GM19467 (cell line): ENCODE data around the gene SCAF4.
"Not testable (repeated sequence)": the region's sequence is repeated elsewhere in the genome, so short reads cannot be mapped to it uniquely, and the experiment has no call there.

Experiments used
- ATAC-seq: cut with Tn5 transposase; IDR thresholded peaks from one replicate; pipeline ENCODE4 v1.9.1; 2021; ENCODE audit warnings: mild to moderate bottlenecking, moderate library complexity; ENCODE audit not compliant: unreplicated experiment

Gene SCAF4

GRCh38 chr21:31731857-31732596 lies at the start of gene SCAF4:
Gene SCAF4 (minus strand): TSS chr21:31732118. CDS start chr21:31731692, 426 bp downstream.
- ATAC-seq = peak; percentile 80

GRCh38 chr21:31780944-31781343 lies 49.0 kb upstream of the SCAF4 start:
- ATAC-seq = no peak

- no peak for ATAC-seq
These were observed 46.6 kb upstream of the SCAF4 start for GRCh38 chr21:31778546-31778945.

GRCh38 chr21:31777857-31778256 lies 45.9 kb upstream of the SCAF4 start:
- no peak for ATAC-seq

- no peak for ATAC-seq
These were observed 42.1 kb upstream of the SCAF4 start for GRCh38 chr21:31774031-31774430.

- peak; percentile 89 for ATAC-seq
These were observed 41.0 kb upstream of the SCAF4 start for GRCh38 chr21:31772674-31773555.

GRCh38 chr21:31771685-31772084 lies 39.8 kb upstream of the SCAF4 start:
- ATAC-seq = no peak

- no peak for ATAC-seq
These were observed 36.8 kb upstream of the SCAF4 start for GRCh38 chr21:31768710-31769109.

- no peak for ATAC-seq
These were observed 35.0 kb upstream of the SCAF4 start for GRCh38 chr21:31766899-31767298.

- ATAC-seq = not testable (repeated sequence)
These were observed 33.9 kb upstream of the SCAF4 start for GRCh38 chr21:31765850-31766249.

- ATAC-seq = no peak
These were observed 29.0 kb upstream of the SCAF4 start for GRCh38 chr21:31760931-31761330.

- no peak for ATAC-seq
These were observed 24.9 kb upstream of the SCAF4 start for GRCh38 chr21:31756787-31757186.

- ATAC-seq = no peak
These were observed 23.1 kb upstream of the SCAF4 start for GRCh38 chr21:31755027-31755426.

- ATAC-seq = no peak
These were observed 22.7 kb upstream of the SCAF4 start for GRCh38 chr21:31754708-31754960.

GRCh38 chr21:31753949-31754707 lies 22.2 kb upstream of the SCAF4 start:
- no peak for ATAC-seq

- no peak for ATAC-seq
These were observed 21.0 kb upstream of the SCAF4 start for GRCh38 chr21:31752967-31753366.

GRCh38 chr21:31752352-31752751 lies 20.4 kb upstream of the SCAF4 start:
- no peak for ATAC-seq

GRCh38 chr21:31750843-31751242 lies 18.9 kb upstream of the SCAF4 start:
- ATAC-seq = no peak

- no peak for ATAC-seq
These were observed 12.4 kb upstream of the SCAF4 start for GRCh38 chr21:31744182-31744800.

GRCh38 chr21:31743712-31744111 lies 11.8 kb upstream of the SCAF4 start:
- no peak for ATAC-seq

GRCh38 chr21:31741116-31741515 lies 9.2 kb upstream of the SCAF4 start:
- ATAC-seq = no peak
